ENCODE measurements around the gene CFAP20DC. TPM values are rescaled to one million over a fixed set of nuclear protein-coding genes. Genes with fewer than 3 reads are reported as not detected.

The CFAP20DC gene
- polyA plus RNA-seq, 1 donor from 2014 or later, result 0.53 TPM

- Mint-ChIP-seq H3K36me3 (no peaks in the 10 kb centered on the region), H3K9me3 (peaks cover 0 to 4% (median 2%) of the 10 kb centered on the region in 3 donors), H3K27ac (no peak overlapping the region), H3K4me1 (no peaks in the 10 kb centered on the region), H3K27me3 (peaks cover 1% of the 10 kb centered on the region), H3K4me3 (no peak overlapping the region)
These were observed 85.8 kb downstream of the CFAP20DC start for GRCh38 chr3:58963928-58964503.

- no peak overlapping the region for H3K27ac Mint-ChIP-seq
- H3K4me3 Mint-ChIP-seq, result no peak overlapping the region
- no peaks in the 10 kb centered on the region for H3K4me1 Mint-ChIP-seq
- peaks cover 0 to 4% (median 2%) of the 10 kb centered on the region in 3 donors for H3K9me3 Mint-ChIP-seq
- peaks cover 1% of the 10 kb centered on the region for H3K27me3 Mint-ChIP-seq
- H3K36me3 Mint-ChIP-seq, result no peaks in the 10 kb centered on the region
These were observed 87.0 kb downstream of the CFAP20DC start for GRCh38 chr3:58962816-58963215.

- Mint-ChIP-seq H3K4me1 (no peaks in the 10 kb centered on the region), H3K36me3 (no peaks in the 10 kb centered on the region), H3K27ac (no peak overlapping the region), H3K4me3 (no peak overlapping the region), H3K27me3 (no peaks in the 10 kb centered on the region), H3K9me3 (peaks cover 0 to 4% (median 2%) of the 10 kb centered on the region in 3 donors)
These were observed 87.7 kb downstream of the CFAP20DC start for GRCh38 chr3:58962040-58962651.

GRCh38 chr3:58955308-58955707 is 94.5 kb downstream of the CFAP20DC start:
- Mint-ChIP-seq H3K4me3 (no peak overlapping the region), H3K27me3 (no peaks in the 10 kb centered on the region), H3K9me3 (no peaks in the 10 kb centered on the region), H3K4me1 (peaks cover 5 to 20% (median 10%) of the 10 kb centered on the region in 3 donors), H3K36me3 (no peaks in the 10 kb centered on the region), H3K27ac (no peak overlapping the region)

- Mint-ChIP-seq H3K27me3 (no peaks in the 10 kb centered on the region), H3K4me1 (peaks cover 5 to 20% (median 12%) of the 10 kb centered on the region in 3 donors), H3K4me3 (no peak overlapping the region), H3K27ac (no peak overlapping the region), H3K9me3 (peaks cover 0 to 4% (median 0%) of the 10 kb centered on the region in 3 donors), H3K36me3 (no peaks in the 10 kb centered on the region)
These were observed 96.5 kb downstream of the CFAP20DC start for GRCh38 chr3:58953288-58953687.

GRCh38 chr3:58952128-58952917 is 97.5 kb downstream of the CFAP20DC start:
- peak overlapping the region in 2 of 4 donors; percentile 14 to 84 for H3K4me3 Mint-ChIP-seq
- H3K36me3 Mint-ChIP-seq, result no peaks in the 10 kb centered on the region
- H3K27me3 Mint-ChIP-seq, result no peaks in the 10 kb centered on the region
- H3K9me3 Mint-ChIP-seq, result peaks cover 0 to 4% (median 0%) of the 10 kb centered on the region in 3 donors
- peak overlapping the region in 1 of 3 donors; percentile 75 for H3K27ac Mint-ChIP-seq
- peaks cover 5 to 24% (median 17%) of the 10 kb centered on the region in 3 donors for H3K4me1 Mint-ChIP-seq

GRCh38 chr3:58948018-58948417 is 101.8 kb downstream of the CFAP20DC start:
- no peaks in the 10 kb centered on the region for H3K36me3 Mint-ChIP-seq
- H3K4me1 Mint-ChIP-seq, result peaks cover 5 to 17% (median 13%) of the 10 kb centered on the region in 3 donors
- no peak overlapping the region for H3K27ac Mint-ChIP-seq
- H3K27me3 Mint-ChIP-seq, result no peaks in the 10 kb centered on the region
- peaks cover 0 to 4% (median 0%) of the 10 kb centered on the region in 3 donors for H3K9me3 Mint-ChIP-seq
- H3K4me3 Mint-ChIP-seq, result peak overlapping the region in 1 of 4 donors; percentile 48

- no peak overlapping the region for H3K27ac Mint-ChIP-seq
These were observed 103.0 kb downstream of the CFAP20DC start for GRCh38 chr3:58946875-58947274.

GRCh38 chr3:58938057-58938456 is 111.8 kb downstream of the CFAP20DC start:
- H3K27ac Mint-ChIP-seq, result no peak overlapping the region
- H3K4me1 Mint-ChIP-seq, result peaks cover 0 to 4% (median 4%) of the 10 kb centered on the region in 3 donors
- H3K36me3 Mint-ChIP-seq, result peaks cover 3% of the 10 kb centered on the region
- H3K27me3 Mint-ChIP-seq, result no peaks in the 10 kb centered on the region
- peaks cover 0 to 3% (median 1%) of the 10 kb centered on the region in 3 donors for H3K9me3 Mint-ChIP-seq
- H3K4me3 Mint-ChIP-seq, result no peak overlapping the region

More at GRCh38 chr3:58946875-58947274, 103.0 kb downstream of the CFAP20DC start:
- peak overlapping the region in 1 of 4 donors; percentile 67 for H3K4me3 Mint-ChIP-seq
- no peaks in the 10 kb centered on the region for H3K27me3 Mint-ChIP-seq
- H3K9me3 Mint-ChIP-seq, result peaks cover 0 to 4% (median 0%) of the 10 kb centered on the region in 3 donors
- peaks cover 2 to 7% (median 4%) of the 10 kb centered on the region in 3 donors for H3K4me1 Mint-ChIP-seq
- no peaks in the 10 kb centered on the region for H3K36me3 Mint-ChIP-seq

- Mint-ChIP-seq H3K4me3 (no peak overlapping the region), H3K4me1 (peaks cover 0 to 1% (median 0%) of the 10 kb centered on the region in 3 donors), H3K9me3 (peaks cover 0 to 7% (median 3%) of the 10 kb centered on the region in 3 donors), H3K27ac (no peak overlapping the region), H3K36me3 (no peaks in the 10 kb centered on the region), H3K27me3 (no peaks in the 10 kb centered on the region)
These were observed 125.2 kb downstream of the CFAP20DC start for GRCh38 chr3:58924578-58924977.

GRCh38 chr3:58900386-58900785 is 149.4 kb downstream of the CFAP20DC start:
- Mint-ChIP-seq H3K9me3 (peaks cover 5 to 14% (median 8%) of the 10 kb centered on the region in 3 donors), H3K27me3 (peaks cover 4% of the 10 kb centered on the region), H3K36me3 (no peaks in the 10 kb centered on the region), H3K4me3 (no peak overlapping the region), H3K4me1 (peaks cover 6 to 28% (median 12%) of the 10 kb centered on the region in 3 donors), H3K27ac (peak overlapping the region in 1 of 3 donors; percentile 32)

GRCh38 chr3:58899953-58900298 is 149.9 kb downstream of the CFAP20DC start:
- H3K9me3 Mint-ChIP-seq, result peaks cover 6 to 18% (median 10%) of the 10 kb centered on the region in 3 donors
- no peaks in the 10 kb centered on the region for H3K36me3 Mint-ChIP-seq
- peak overlapping the region in 2 of 4 donors; percentile 81 to 87 for H3K4me3 Mint-ChIP-seq
- peak overlapping the region; percentile 2 to 77 (median 32) for H3K27ac Mint-ChIP-seq
- peaks cover 4% of the 10 kb centered on the region for H3K27me3 Mint-ChIP-seq
- peaks cover 6 to 28% (median 12%) of the 10 kb centered on the region in 3 donors for H3K4me1 Mint-ChIP-seq

- Mint-ChIP-seq H3K4me3 (peak overlapping the region in 2 of 4 donors; percentile 81 to 87), H3K27ac (peak overlapping the region; percentile 2 to 77 (median 65)), H3K4me1 (peaks cover 6 to 28% (median 12%) of the 10 kb centered on the region in 3 donors), H3K27me3 (peaks cover 4% of the 10 kb centered on the region), H3K9me3 (peaks cover 6 to 18% (median 10%) of the 10 kb centered on the region in 3 donors), H3K36me3 (no peaks in the 10 kb centered on the region)
These were observed 150.5 kb downstream of the CFAP20DC start for GRCh38 chr3:58899159-58899952.

GRCh38 chr3:58898513-58898912 is 151.3 kb downstream of the CFAP20DC start:
- H3K27me3 Mint-ChIP-seq, result peaks cover 4% of the 10 kb centered on the region
- H3K4me3 Mint-ChIP-seq, result peak overlapping the region in 1 of 4 donors; percentile 61
- H3K27ac Mint-ChIP-seq, result no peak overlapping the region
- peaks cover 6 to 28% (median 12%) of the 10 kb centered on the region in 3 donors for H3K4me1 Mint-ChIP-seq
- H3K36me3 Mint-ChIP-seq, result no peaks in the 10 kb centered on the region
- H3K9me3 Mint-ChIP-seq, result peaks cover 6 to 18% (median 10%) of the 10 kb centered on the region in 3 donors

Data from IgD-negative memory B cell (primary cell).